Fibroblast of skin of right biceps (primary cell): ENCODE results near the gene NUMA1.

Experiments used
- DNase-seq: peaks from one replicate; pipeline ENCODE4 v3.0.0-alpha.2; 2013

NUMA1 gene

DNA sequence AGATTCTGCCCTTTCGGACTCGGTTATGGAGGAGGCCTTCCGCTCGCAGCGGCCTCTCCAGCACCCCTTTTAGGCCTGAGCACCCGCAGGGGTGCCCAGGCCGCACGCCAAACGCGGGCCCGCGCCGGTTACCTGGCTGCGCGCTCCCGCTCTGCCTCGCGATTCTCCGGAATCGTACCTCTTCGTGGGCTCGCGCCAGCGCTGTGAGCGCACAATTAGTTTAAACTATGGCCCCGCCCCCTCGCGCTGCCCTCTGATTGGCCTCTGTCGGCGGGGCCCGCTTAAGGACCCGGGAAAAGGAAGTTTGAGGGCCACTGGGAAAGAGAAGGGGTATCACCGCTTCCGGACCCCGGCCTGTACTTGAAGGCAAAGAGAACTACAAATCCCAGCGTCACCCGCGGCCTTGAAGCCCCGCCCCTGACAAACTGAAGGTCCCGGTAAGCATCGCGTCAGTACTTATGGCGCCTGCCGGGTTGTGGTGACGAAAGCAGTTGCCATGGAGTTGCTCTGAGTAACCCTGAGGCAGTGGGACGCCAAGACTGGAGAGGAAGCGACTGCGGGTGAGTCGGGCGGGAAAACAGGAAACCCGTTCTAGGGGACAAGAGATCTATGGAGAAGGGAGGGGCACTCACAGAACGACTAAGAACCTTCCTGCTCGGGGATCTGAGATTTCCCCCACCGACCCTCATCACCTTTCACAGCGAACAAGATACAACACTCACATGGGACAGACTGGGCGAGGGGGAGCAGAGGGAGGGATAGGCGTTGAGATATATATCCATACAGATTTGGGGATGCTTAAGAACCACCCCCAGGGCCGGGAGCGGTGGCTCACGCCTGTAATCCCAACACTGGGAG, at the start of gene NUMA1, which contains the start of gene LRRC51:
NUMA1 (minus strand) TSS at position 217 of the 858 bp plus-strand sequence. CDS start 44,599 bp downstream, outside the sequence.
LRRC51 (plus strand) TSS at position 525 of the 858 bp plus-strand sequence. CDS start 8,234 bp downstream, outside the sequence.
- DNase-seq = peak; percentile 100

DNA sequence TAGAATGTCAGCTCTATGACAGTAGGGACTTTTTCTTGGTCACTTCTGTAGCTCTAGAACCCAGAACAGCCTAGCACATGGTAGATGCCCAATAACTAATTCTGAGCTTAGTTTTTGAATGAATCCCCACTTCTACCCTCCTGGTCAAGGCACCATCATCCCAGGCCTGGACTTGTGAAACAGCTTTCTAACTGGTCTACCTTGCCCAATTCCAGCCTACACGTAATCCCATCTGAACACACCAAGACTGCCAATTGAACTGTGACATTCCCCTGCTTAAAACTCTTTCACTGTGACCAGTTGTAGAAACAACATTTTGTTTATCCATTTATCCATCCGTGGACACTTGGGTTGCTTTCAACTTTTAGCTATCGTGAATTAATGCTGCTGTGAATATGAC, 49.0 kb upstream of the NUMA1 start:
- DNase-seq = no peak

GRCh38 chr11:72127923-72128322, 47.6 kb upstream of the NUMA1 start:
- no peak for DNase-seq

DNA sequence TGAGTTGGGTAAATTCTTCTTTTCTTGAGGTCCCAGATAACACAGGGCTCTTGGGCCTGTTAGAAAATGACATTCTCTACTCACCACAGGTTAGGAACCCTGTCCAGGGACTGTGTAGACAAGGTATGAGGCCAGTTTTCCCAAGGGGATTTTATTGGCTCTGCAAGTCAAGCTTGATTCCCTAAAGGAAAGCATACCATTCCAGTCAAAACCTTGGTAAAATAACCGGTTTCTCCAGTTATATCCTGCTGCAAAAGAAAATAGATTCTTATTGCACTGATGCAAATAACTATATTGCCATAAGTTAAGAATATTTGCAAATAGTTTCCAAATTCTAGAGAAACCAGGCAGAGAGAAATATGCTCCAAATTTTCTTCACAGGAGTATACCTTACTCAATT, 45.6 kb upstream of the NUMA1 start:
- DNase-seq = no peak

DNA sequence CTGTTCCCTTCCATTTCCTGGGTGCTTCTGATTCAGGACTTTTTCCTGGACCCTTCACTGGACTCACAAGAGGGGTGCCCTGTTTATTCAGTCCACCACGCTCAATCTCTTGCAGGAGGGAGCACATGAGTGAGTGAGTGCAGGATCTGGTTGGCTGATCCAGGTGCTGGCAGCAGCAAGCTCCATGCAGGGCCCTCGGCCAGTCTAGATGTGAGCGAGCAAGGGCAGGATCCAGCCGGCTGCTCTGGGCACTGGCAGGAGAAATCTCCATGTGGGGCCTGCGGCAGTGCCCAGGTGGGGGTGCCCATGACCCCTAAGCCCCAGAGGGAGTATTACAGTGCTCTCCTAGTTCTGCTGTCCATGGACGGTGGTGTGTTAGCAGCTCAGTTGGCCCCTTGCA, 43.7 kb upstream of the NUMA1 start:
- no peak for DNase-seq

- no peak for DNase-seq
These were observed 42.8 kb upstream of the NUMA1 start for GRCh38 chr11:72123117-72123653.

DNA sequence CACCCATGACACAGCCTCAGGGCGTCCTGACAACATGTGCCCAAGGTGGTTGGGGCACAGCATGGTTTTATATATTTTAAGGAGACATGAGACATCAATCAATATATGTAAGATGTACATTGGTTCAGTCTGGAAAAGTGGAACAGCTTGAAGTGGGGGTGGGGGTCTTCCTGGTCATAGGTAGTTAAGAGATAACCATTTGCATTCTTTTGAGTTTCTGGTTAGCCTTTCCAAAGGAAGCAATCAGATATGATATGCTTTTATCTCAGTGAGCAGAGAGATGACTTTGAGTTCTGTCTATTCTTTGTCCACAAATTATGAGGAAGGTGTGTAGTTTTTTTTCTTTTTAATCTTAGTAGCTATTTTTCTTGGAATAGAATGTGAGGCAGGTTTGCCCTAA, 42.3 kb upstream of the NUMA1 start:
- no peak for DNase-seq

- no peak for DNase-seq
These were observed 40.6 kb upstream of the NUMA1 start for GRCh38 chr11:72120930-72121329.

GRCh38 chr11:72119198-72119597, 38.9 kb upstream of the NUMA1 start:
- DNase-seq = no peak

- no peak for DNase-seq
These were observed 35.8 kb upstream of the NUMA1 start for GRCh38 chr11:72116019-72116755.

- no peak for DNase-seq
These were observed 34.2 kb upstream of the NUMA1 start for GRCh38 chr11:72114570-72114969.

GRCh38 chr11:72112978-72113808, 32.9 kb upstream of the NUMA1 start:
- peak; percentile 18 for DNase-seq

DNA sequence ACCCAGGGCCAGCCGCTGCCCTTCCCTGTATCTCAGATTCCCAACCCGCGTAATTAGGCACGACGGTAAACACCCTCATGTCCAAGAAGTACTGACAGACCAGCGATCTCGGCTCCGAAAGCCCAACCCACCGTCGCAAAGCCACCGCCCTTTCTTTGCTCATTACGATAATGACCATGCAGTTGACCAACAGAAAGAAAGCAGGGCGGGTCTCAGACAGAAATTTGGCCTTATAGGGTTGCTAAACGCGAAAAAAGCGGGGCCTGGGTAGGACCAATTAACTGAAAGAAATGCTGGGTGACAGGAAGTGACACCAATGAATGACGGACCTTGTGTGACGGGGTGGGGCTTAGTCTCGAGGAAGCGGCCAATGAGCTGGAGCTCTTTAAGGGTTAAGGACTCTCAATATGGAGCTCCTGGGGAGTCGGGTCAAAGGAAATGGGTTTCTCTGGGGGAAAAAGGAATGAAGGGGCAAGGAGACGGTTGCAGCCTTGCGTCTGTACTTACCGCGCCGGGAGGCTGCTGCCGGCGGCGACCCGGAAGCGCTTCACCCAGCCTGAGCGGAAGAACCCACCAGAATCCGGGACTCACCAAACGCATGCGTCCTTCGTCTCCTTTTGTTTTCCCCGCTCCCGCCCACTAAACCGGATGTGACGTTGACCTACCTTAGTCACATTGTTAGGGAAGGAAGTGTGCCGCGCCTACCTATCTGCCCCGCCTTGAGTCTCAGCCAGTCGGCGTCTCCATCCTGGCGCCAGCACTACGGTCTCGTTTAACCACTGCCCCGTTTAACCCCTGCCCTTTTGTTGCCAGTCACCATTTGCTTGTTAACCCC, 32.0 kb upstream of the NUMA1 start, which contains the start of gene ANAPC15:
ANAPC15 (minus strand) TSS at position 553 of the 835 bp plus-strand sequence. CDS start 1,419 bp downstream, outside the sequence.
- peak; percentile 100 for DNase-seq

GRCh38 chr11:72111300-72112142, 31.2 kb upstream of the NUMA1 start:
- DNase-seq = peak; percentile 13

- DNase-seq = no peak
These were observed 25.5 kb upstream of the NUMA1 start, which contains the start of gene TOMT for GRCh38 chr11:72105888-72106287. Gene TOMT (plus strand): TSS chr11:72105924. CDS start chr11:72105952, 28 bp downstream.

DNA sequence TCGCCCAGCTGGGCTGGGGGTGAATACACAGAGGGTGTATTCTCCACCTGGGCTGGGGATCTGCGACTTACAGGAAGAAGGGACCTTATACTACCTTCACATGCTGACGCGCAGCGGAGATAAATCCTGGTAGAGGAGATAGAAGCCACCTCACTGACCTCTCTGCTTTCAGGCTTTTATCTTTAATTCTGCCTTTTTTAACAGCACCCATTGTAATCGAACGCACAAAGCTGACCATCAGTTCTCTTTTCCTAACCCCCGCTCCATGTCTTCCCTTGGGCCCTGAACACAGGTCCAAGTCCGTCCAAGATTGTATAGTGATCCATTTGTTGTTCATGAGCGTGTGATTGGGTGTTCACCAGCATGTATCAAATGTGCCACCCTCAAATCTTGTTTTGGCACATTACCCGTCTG, 23.4 kb upstream of the NUMA1 start:
- no peak for DNase-seq

GRCh38 chr11:72102946-72103753, 22.8 kb upstream of the NUMA1 start, which contains the start of gene LAMTOR1:
Gene LAMTOR1 (minus strand): TSS chr11:72103297. CDS start chr11:72103224, 73 bp downstream.
- DNase-seq = peak; percentile 99

GRCh38 chr11:72102631-72102945, 22.2 kb upstream of the NUMA1 start:
- no peak for DNase-seq

GRCh38 chr11:72102162-72102561, 21.8 kb upstream of the NUMA1 start:
- DNase-seq = no peak

GRCh38 chr11:72100462-72100861, 20.1 kb upstream of the NUMA1 start:
- DNase-seq = no peak
